ENCODE measurements around the gene TOX2. TPM values are rescaled to one million over a fixed set of nuclear protein-coding genes. Genes with fewer than 3 reads are reported as not detected.
A peak's percentile ranks its signal among the peaks of the same experiment; 100 is the strongest.

TOX2 gene
- total RNA-seq, 1 experiment from 2014 or later, result 117 TPM

- no TSS peak for BruUV-seq (replicated peaks)
- Histone ChIP-seq H3K4me1 (ENCODE audit: insufficient read depth, low read length, poor library complexity, severe bottlenecking) (peaks cover 22% of the 10 kb centered on the region), H3K36me3 (ENCODE audit: insufficient read depth, low read length, poor library complexity, severe bottlenecking) (no peaks in the 10 kb centered on the region), H3K27me3 (replicated peaks; ENCODE audit: insufficient read depth, low read depth, low read length, poor library complexity) (no peaks in the 10 kb centered on the region), H3K4me3 (ENCODE audit: low read depth, low read length, poor library complexity, severe bottlenecking) (no peak overlapping the region), H3K27ac (ENCODE audit: low read depth, low read length, poor library complexity, severe bottlenecking) (no peak overlapping the region), H3K9me3 (ENCODE audit: low read depth, low read length, poor library complexity, severe bottlenecking) (no peaks in the 10 kb centered on the region)
- intact Hi-C loops (cut with micrococcal nuclease; ENCODE audit: unreplicated experiment), result no loop called here
- ChIA-PET CTCF (no interaction called here), POLR2A (ENCODE audit: low non-redundant PET) (no interaction called here)
- DNase-seq (ENCODE audit: low spot score), result no peak
- TF ChIP-seq CTCF (conservative IDR thresholded peaks at IDR 0.05; ENCODE audit: low read depth, low read length) (no peak), EZH2 (IDR thresholded peaks at IDR 0.05; ENCODE audit: borderline replicate concordance, low read depth, low read length, poor library complexity, severe bottlenecking) (no peak)
Measured at GRCh38 chr20:44025756-44026155, 111.1 kb downstream of the TOX2 start.

GRCh38 chr20:44026647-44027342 lies 112.1 kb downstream of the TOX2 start:
- ChIA-PET CTCF (no interaction called here), POLR2A (ENCODE audit: low non-redundant PET) (no interaction called here)
- no peak for TF ChIP-seq EZH2 (IDR thresholded peaks at IDR 0.05; ENCODE audit: borderline replicate concordance, low read depth, low read length, poor library complexity, severe bottlenecking)
- TF ChIP-seq CTCF (conservative IDR thresholded peaks at IDR 0.05; ENCODE audit: low read depth, low read length), result no peak
- DNase-seq (ENCODE audit: low spot score), result peak; percentile 67
- Histone ChIP-seq H3K27ac (ENCODE audit: low read depth, low read length, poor library complexity, severe bottlenecking) (peak overlapping the region; percentile 34), H3K36me3 (ENCODE audit: insufficient read depth, low read length, poor library complexity, severe bottlenecking) (no peaks in the 10 kb centered on the region), H3K4me1 (ENCODE audit: insufficient read depth, low read length, poor library complexity, severe bottlenecking) (peaks cover 29% of the 10 kb centered on the region), H3K4me3 (ENCODE audit: low read depth, low read length, poor library complexity, severe bottlenecking) (no peak overlapping the region), H3K9me3 (ENCODE audit: low read depth, low read length, poor library complexity, severe bottlenecking) (no peaks in the 10 kb centered on the region), H3K27me3 (replicated peaks; ENCODE audit: insufficient read depth, low read depth, low read length, poor library complexity) (no peaks in the 10 kb centered on the region)
- intact Hi-C loops (cut with micrococcal nuclease; ENCODE audit: unreplicated experiment), result no loop called here
- no TSS peak for BruUV-seq (replicated peaks)

GRCh38 chr20:44027343-44028002 lies 112.8 kb downstream of the TOX2 start:
- H3K27ac ChIP-seq (ENCODE audit: low read depth, low read length, poor library complexity, severe bottlenecking), result no peak overlapping the region
- H3K27me3 ChIP-seq (replicated peaks; ENCODE audit: insufficient read depth, low read depth, low read length, poor library complexity), result no peaks in the 10 kb centered on the region
- no TSS peak for BruUV-seq (replicated peaks)
- ChIA-PET CTCF (no interaction called here), POLR2A (ENCODE audit: low non-redundant PET) (interaction anchor here (0.6 kb wide), 1 partner anchor 51 kb away, joined by 5 read pairs; no protein-coding TSS in a partner anchor)
- H3K9me3 ChIP-seq (ENCODE audit: low read depth, low read length, poor library complexity, severe bottlenecking), result no peaks in the 10 kb centered on the region
- peaks cover 36% of the 10 kb centered on the region for H3K4me1 ChIP-seq (ENCODE audit: insufficient read depth, low read length, poor library complexity, severe bottlenecking)
- intact Hi-C loops (cut with micrococcal nuclease; ENCODE audit: unreplicated experiment), result no loop called here
- DNase-seq (ENCODE audit: low spot score), result no peak
- no peak overlapping the region for H3K4me3 ChIP-seq (ENCODE audit: low read depth, low read length, poor library complexity, severe bottlenecking)
- TF ChIP-seq CTCF (conservative IDR thresholded peaks at IDR 0.05; ENCODE audit: low read depth, low read length), result no peak
- no peak for TF ChIP-seq EZH2 (IDR thresholded peaks at IDR 0.05; ENCODE audit: borderline replicate concordance, low read depth, low read length, poor library complexity, severe bottlenecking)
- H3K36me3 ChIP-seq (ENCODE audit: insufficient read depth, low read length, poor library complexity, severe bottlenecking), result no peaks in the 10 kb centered on the region

Data from A673 (cell line).